Heart left ventricle (tissue), 13 donors: Measurements from ENCODE around the gene COG4.

Experiments used
- CTCF ChIP-seq, 12 donors: fragments of 200-600 bp; sonication (generic) in 4 of 12; IDR thresholded peaks; one replicate each; pipeline versions ENCODE4 v1.5.0 to v1.8.0; 2018 to 2022; ENCODE audit warnings: antibody characterized with exemption in 12 of 12, mild to moderate bottlenecking in 5 of 12
- POLR2A ChIP-seq, 2 donors: fragments of 450-650 bp; IDR thresholded peaks; one replicate each; pipeline ENCODE4 v1.6.1; 2017; ENCODE audit warnings: antibody characterized with exemption in 2 of 2, mild to moderate bottlenecking in 2 of 2, moderate library complexity in 2 of 2
- donor health status: ischemic (EF 13 %, LVEDD 7.1; RV severe dilation, severe dysfunction).
- donor health status: DM: no; HTN: yes; CAD: no.
- donor health status: DM: no; HTN: no; CAD: no.
- donor health status: ischemic (EF 25% LVEDD 6.9; RV normal size, moderate dysfunction).
- donor health status: ischemic (EF 25% LVEDD 5.7; RV mildly dilated, moderate dysfunction).
- donor health status: ischemic (EF 35%, LVEDD 5.7; RV mildly dilated, moderate dysfunction).
- donor health status: nonischemic (EF 11% LVEDD 7.7; RV severe dilation, severe dysfunction).
- donor health status: DM: yes; HTN: yes; CAD: no.
- donor health status: PGD.
- donor health status: ischemic (EF 29% LVEDD 5.4; RV normal size, mild dysfunction).
- donor health status: nonischemic (EF 23%, LVEDD 6.1; RV moderate dilation, normal function).

GRCh38 chr16:70467113-70467512 lies 56.2 kb downstream of the COG4 start:
- TF ChIP-seq CTCF (IDR thresholded peaks at IDR 0.05) (no peak), POLR2A (IDR thresholded peaks at IDR 0.05) (no peak)
